Fibroblast of skin of abdomen (primary cell): ENCODE data around the gene DNAH17.
A peak's percentile ranks its signal among the peaks of the same experiment; 100 is the strongest.

ENCODE experiments used
- DNase-seq: peaks from one replicate; pipeline ENCODE4 v3.0.0-alpha.2; 2013

DNAH17 gene

GRCh38 chr17:78601577-78602190 is 24.5 kb upstream of the DNAH17 start:
- no peak for DNase-seq

- DNase-seq = peak; percentile 68
Observed at GRCh38 chr17:78600181-78600721, 23.1 kb upstream of the DNAH17 start.

DNA sequence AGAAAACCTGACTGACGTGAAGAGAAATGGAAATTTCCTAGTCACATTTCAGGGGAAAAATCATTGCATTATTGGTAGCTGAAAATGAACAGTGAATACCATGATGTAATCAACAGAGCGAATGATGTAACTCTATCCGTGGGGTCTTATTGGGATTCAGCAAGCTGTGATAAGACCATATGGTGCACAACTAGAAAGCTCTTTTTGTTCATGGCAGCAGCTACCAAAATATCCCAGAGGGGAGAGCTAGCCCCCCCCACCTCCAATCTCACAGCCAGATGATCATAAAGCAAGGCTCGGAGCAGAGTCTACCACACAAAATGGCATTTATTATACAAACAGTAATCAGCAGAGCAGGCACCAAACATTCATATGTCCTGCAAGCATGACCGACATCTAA is 22.2 kb upstream of the DNAH17 start:
- peak; percentile 66 for DNase-seq

- peak; percentile 82 for DNase-seq
Observed at GRCh38 chr17:78598013-78598471, 20.8 kb upstream of the DNAH17 start.

GRCh38 chr17:78596871-78597764 is 19.9 kb upstream of the DNAH17 start:
- no peak for DNase-seq

DNA sequence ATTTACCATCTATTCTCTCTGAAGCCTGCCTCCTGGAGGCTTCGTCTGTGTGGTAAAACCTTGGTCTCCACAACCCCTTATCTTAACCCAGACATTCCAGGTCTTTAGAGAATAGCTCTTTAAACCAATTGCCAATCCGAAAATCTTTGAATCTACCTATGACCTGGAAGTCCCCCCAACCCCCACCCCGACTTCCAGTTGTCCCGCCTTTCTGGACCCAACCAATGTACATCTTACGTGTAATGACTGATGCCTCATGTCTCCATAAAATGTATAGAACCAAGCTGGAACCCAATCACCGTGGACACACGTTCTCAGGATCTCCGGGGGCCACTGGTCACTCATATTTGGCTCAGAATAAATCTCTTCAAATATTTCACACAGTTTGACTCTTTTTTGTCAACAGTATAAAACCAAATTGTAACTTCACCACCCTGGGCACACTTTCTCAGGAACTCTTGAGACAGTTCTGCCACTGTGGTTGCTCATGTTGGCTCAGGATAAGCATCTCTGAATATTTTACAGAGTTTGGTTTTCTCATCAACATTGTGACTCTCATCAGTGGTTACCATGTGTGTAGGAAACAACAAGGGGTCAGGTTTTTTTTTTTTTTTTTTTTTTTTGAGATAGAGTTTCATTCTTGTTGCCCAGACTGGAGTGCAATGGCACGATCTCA is 18.1 kb upstream of the DNAH17 start:
- DNase-seq = no peak

- DNase-seq = no peak
Observed at GRCh38 chr17:78592991-78593329, 15.8 kb upstream of the DNAH17 start.

- DNase-seq = no peak
Observed at GRCh38 chr17:78591263-78591671, 14.1 kb upstream of the DNAH17 start.

- no peak for DNase-seq
Observed at GRCh38 chr17:78589885-78590284, 12.7 kb upstream of the DNAH17 start.

DNA sequence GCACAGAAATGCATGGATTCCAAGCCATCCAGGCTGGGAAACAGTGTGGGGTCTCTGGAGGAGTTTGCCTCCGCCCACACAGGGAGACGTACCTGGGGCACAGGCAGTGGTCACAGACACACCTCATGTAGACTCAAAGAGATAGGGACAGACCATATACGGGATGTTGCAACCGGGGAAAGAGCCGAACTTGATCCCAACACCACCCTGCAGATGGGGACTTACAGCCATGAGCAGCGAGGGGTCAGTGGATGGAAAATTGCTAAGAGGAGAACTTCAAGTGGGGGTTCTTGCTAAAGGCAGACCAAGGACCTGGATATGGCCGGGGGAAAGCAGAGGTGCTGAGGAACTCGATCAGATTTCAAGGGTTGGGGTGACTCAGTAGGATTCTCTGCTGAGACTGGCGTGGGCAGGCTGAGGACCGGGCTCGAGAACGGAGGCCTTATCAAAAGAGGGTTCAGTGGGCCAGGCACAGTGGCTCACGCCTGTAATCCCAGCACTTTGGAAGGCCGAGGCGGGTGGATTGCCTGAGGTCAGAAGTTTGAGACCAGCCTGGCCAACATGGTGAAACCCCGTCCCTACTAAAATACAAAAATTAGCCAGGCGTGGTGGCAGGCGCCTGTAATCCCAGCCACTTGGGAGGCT is 12.0 kb upstream of the DNAH17 start:
- DNase-seq = no peak

GRCh38 chr17:78588258-78589030 is 11.2 kb upstream of the DNAH17 start:
- no peak for DNase-seq

GRCh38 chr17:78585006-78585630 is 7.9 kb upstream of the DNAH17 start:
- DNase-seq = no peak

GRCh38 chr17:78583091-78583490 is 5.9 kb upstream of the DNAH17 start:
- no peak for DNase-seq

DNA sequence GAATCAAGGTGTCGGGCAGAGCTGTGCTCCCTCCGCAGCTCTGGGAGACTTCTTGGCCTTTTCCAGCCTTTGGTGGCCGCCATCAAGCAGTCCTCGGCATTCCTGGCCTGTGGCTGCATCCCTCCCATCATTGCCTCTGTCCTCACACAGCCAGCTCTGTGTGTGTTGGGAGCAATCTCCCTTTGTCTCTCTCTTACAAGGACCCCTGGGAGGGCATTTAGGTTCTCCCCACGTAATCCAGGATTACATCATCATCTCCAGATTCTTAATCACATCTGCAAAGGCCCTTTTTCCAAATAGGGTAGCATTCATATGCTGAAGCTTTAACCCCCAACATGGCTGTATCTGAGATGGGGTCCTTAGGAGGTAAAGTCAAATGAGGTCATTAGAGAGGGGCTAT is 4.1 kb upstream of the DNAH17 start:
- no peak for DNase-seq

GRCh38 chr17:78580277-78580804 is 3.1 kb upstream of the DNAH17 start:
- DNase-seq = no peak

DNA sequence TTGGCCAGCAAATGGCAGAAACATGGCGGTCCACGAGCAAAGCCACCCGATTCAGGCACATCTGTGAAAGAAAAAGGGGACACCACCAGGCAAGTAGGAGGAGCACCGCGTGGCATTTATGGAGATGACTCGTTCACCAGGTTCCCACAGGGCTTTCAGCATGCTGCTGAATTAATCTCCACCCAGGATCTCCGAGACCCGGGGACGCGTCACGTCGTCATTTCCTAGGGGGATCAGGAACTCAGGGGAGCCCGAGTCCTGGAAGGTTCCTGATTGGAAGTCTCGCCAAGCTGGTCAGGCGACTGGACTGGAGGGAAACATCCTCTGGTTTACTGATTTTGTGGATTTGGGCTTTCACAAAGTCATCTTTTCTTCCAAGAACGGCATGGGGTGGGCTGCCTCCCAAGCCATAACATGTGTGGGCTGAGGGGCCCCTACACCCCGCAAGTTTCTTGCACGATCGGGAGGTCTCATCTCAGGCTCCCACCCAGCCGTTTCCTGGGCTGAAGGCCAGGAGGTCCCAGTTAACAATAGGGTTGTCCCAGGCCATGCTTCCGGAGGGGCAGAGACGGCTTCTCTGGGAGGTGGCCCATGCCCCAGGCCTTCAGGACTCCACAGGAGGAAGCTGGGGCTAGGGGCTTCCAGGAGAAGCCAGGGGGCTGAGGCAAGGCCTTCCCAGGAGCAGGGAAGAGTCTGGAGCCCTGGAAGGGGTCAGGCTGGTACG is 645 bp downstream of the DNAH17 start:
- DNase-seq = no peak

DNA sequence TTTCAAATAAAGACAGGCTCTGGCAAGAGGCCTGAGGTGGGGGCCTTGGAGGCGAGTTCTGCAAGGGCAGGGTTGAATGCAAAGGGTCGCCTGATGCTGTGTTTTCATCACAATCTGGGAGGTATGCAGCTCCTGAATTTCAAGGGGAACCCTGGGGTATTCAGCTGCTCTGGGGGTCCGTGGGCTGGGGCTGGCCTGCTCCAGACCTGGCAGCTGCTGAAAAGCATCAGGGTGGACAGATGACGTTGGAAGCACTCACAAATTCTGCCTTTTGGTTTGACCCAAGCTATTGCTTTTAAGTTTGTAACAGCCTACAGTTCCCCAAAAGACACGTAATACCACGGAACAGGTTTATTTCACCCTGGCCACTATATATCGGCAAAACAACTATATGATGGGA is 1.3 kb downstream of the DNAH17 start:
- DNase-seq = no peak

DNA sequence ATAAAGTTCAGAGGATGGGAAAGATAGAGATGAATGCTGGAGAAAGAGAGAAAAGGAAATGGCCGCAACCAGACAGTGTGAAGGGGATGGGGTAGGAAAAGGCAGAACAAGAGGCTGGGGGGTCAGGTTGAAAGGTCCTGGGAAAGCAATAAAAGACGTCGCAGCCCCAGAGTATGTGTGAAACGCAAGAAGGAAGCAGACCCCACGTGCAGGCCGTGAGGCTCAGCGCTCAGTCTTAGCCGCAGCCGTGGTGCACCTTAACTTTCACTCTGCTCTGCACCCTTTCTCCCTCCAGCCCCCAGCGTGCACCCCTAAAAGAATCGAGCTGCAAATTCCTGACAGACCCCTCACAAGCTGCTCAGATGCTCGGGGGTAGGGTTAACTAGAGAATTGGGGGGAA is 1.9 kb downstream of the DNAH17 start:
- DNase-seq = no peak

- DNase-seq = no peak
Observed at GRCh38 chr17:78573955-78574354, 3.2 kb downstream of the DNAH17 start.
